ENCODE data around the gene MAL. TPM values are rescaled to one million over a fixed set of nuclear protein-coding genes. Genes with fewer than 3 reads are reported as not detected.

The MAL gene
- total RNA-seq, 1 donor from 2014 or later = not detected

DNA sequence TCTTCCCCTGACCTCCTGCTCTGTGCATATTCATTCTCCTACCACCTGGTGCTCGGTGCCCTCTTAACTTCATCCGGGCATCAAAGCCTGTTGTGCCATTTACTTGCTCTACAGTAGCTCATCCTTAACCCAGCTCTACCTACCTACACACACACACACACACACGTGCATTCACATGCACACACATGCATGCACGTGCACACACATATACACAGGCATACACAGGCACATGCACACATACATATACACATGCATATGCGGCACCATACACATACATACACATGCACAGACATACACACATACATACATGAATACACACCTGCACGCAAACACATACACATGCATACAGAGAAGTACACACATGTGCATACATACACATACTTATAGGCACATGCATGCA is 14.5 kb downstream of the MAL start:
- Mint-ChIP-seq H3K9me3 (ENCODE audit: unreplicated experiment) (peaks cover 5% of the 10 kb centered on the region), H3K27me3 (ENCODE audit: unreplicated experiment) (peaks cover 21% of the 10 kb centered on the region), H3K27ac (ENCODE audit: unreplicated experiment) (no peak overlapping the region), H3K4me3 (ENCODE audit: unreplicated experiment) (no peak overlapping the region), H3K4me1 (ENCODE audit: unreplicated experiment) (peaks cover 21% of the 10 kb centered on the region), H3K36me3 (ENCODE audit: low read depth, unreplicated experiment) (peaks cover 22% of the 10 kb centered on the region)
- TF ChIP-seq, protein P1, sequence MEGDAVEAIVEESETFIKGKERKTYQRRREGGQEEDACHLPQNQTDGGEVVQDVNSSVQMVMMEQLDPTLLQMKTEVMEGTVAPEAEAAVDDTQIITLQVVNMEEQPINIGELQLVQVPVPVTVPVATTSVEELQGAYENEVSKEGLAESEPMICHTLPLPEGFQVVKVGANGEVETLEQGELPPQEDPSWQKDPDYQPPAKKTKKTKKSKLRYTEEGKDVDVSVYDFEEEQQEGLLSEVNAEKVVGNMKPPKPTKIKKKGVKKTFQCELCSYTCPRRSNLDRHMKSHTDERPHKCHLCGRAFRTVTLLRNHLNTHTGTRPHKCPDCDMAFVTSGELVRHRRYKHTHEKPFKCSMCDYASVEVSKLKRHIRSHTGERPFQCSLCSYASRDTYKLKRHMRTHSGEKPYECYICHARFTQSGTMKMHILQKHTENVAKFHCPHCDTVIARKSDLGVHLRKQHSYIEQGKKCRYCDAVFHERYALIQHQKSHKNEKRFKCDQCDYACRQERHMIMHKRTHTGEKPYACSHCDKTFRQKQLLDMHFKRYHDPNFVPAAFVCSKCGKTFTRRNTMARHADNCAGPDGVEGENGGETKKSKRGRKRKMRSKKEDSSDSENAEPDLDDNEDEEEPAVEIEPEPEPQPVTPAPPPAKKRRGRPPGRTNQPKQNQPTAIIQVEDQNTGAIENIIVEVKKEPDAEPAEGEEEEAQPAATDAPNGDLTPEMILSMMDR (IDR thresholded peaks at IDR 0.05; ENCODE audit: unreplicated experiment) = no peak
- DNase-seq (ENCODE audit: low spot score) = no peak

DNA sequence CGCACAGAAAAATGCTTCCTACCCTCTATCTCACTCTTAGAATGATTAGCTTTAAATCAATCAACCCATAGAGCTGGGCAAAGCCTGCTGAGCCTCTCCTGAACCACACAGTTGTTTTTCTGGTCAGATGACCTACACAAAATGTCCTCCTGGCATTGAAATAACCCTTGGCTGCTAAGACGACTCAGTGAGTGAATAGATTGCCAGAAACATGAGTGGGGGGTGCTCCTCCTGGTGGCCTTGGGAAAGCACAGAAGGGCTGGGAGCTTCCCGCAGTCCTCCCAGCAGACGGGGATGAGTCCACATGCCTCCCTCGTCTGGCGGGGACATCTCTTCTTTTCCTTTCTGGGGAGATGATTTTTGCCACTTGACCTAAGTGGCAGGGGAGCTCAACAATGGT is 14.9 kb downstream of the MAL start:
- peaks cover 5% of the 10 kb centered on the region for H3K9me3 Mint-ChIP-seq (ENCODE audit: unreplicated experiment)
- no peak for DNase-seq (ENCODE audit: low spot score)
- peaks cover 22% of the 10 kb centered on the region for H3K4me1 Mint-ChIP-seq (ENCODE audit: unreplicated experiment)
- H3K36me3 Mint-ChIP-seq (ENCODE audit: low read depth, unreplicated experiment) = peaks cover 22% of the 10 kb centered on the region
- TF ChIP-seq, protein P1 (IDR thresholded peaks at IDR 0.05; ENCODE audit: unreplicated experiment) = no peak
- no peak overlapping the region for H3K4me3 Mint-ChIP-seq (ENCODE audit: unreplicated experiment)
- H3K27ac Mint-ChIP-seq (ENCODE audit: unreplicated experiment) = no peak overlapping the region
- H3K27me3 Mint-ChIP-seq (ENCODE audit: unreplicated experiment) = peaks cover 20% of the 10 kb centered on the region

DNA sequence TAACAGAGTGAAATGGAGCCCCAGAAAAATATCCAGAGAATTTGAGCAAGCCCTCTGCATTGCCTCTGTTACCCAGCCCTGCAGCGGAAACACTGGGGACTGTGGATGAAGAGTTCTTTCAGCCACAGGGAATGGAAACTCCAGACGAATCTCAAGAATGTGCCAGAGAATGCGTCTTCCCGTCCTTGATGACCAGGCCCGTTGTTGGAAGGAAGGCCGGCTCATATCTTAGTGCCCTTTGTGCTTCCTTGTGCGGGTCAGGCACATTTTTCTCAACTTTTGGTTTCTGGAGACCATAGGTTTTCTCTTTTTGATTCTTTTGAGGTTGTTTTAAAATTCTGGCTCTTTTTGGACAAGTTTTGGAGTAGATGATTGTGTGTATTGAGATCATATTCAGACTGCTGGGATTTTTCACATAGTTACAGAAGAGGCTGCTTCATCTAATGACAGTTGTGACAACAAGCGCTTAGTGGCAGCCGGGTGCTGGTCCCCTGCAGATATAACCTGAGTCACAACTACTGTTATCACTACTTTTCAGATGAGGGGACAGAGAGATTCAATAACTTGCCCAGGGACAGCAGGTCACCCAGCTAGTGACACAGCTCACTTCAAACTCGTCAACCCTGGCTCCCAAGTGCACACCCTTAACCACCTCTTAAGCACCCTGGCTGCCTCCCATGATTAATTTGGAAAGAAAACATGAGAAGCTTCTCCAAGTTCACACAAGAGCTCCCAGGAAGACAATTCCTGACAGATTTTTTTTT is 15.7 kb downstream of the MAL start:
- Mint-ChIP-seq H3K36me3 (ENCODE audit: low read depth, unreplicated experiment) (peaks cover 22% of the 10 kb centered on the region), H3K27me3 (ENCODE audit: unreplicated experiment) (peaks cover 22% of the 10 kb centered on the region)

DNA sequence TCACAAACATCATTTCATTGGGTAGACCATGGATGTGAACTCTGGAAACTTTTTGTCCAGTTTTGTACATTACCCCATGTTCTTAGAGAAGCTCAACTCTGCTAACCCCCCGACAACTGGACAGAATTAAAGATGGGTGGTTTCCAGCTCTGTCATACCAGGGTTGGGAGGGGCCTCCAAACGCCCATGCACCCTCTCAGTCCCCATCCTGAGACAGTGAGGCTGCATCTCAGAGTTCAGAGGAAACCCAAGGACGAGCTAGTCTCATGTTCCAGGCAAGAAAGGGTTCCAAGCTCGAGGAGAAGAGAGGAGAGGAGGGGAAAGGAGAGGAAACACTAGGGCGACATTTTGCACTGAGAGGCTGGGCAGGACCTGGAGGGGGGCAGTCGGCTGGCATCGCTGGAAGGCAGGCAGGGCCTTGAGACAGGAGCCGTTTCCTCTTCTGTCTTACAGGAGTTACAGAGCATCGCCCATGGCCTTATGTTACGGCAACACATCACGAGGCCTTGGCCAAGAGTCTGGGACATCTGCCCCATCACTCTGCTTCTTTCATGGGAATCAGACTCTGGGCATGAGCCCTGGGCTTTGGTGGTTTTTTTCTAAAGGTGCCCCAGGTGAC is 16.4 kb downstream of the MAL start:
- Mint-ChIP-seq H3K4me3 (ENCODE audit: unreplicated experiment) (no peak overlapping the region), H3K27me3 (ENCODE audit: unreplicated experiment) (peaks cover 17% of the 10 kb centered on the region)

More for the DNA sequence above, 15.7 kb downstream of the MAL start:
- peaks cover 5% of the 10 kb centered on the region for H3K9me3 Mint-ChIP-seq (ENCODE audit: unreplicated experiment)
- H3K27ac Mint-ChIP-seq (ENCODE audit: unreplicated experiment) = no peak overlapping the region
- H3K4me3 Mint-ChIP-seq (ENCODE audit: unreplicated experiment) = no peak overlapping the region
- H3K4me1 Mint-ChIP-seq (ENCODE audit: unreplicated experiment) = peaks cover 22% of the 10 kb centered on the region
- no peak for DNase-seq (ENCODE audit: low spot score)
- TF ChIP-seq, protein P1 (IDR thresholded peaks at IDR 0.05; ENCODE audit: unreplicated experiment) = no peak

More for the DNA sequence above, 16.4 kb downstream of the MAL start:
- TF ChIP-seq, protein P1 (IDR thresholded peaks at IDR 0.05; ENCODE audit: unreplicated experiment) = no peak
- peaks cover 16% of the 10 kb centered on the region for H3K36me3 Mint-ChIP-seq (ENCODE audit: low read depth, unreplicated experiment)
- no peak for DNase-seq (ENCODE audit: low spot score)
- no peak overlapping the region for H3K27ac Mint-ChIP-seq (ENCODE audit: unreplicated experiment)
- peaks cover 22% of the 10 kb centered on the region for H3K4me1 Mint-ChIP-seq (ENCODE audit: unreplicated experiment)
- peaks cover 5% of the 10 kb centered on the region for H3K9me3 Mint-ChIP-seq (ENCODE audit: unreplicated experiment)

All from endothelial cell (in vitro differentiated cells).